Measurements from ENCODE around the gene AKR1E2. TPM values are rescaled to one million over a fixed set of nuclear protein-coding genes. Genes with fewer than 3 reads are reported as not detected.

Gene AKR1E2
- total and polyA plus RNA-seq, 4 donors, result 1.5 to 7.5 (median 3.8) TPM

DNA sequence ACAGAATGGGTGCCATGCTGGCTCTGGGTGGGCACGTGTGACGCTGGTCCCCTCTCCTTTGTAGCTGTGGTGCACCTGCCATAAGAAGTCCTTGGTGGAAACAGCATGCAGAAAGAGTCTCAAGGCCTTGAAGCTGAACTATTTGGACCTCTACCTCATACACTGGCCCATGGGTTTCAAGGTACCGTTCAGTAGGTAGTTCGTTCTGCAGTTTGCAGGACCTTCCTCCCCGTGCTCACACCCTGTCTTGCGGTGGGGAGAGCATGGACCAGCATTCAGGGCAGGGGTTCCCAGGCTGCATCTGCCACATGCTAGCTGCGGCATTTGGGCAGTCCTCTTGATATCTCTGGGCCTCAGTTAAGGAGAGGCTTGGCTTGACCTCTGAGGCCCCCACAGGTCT lies 7.3 kb downstream of the AKR1E2 start:
- no peak overlapping the region for H3K4me3 ChIP-seq
- 95% methylated on average over 7 of the region's 7 CpGs for WGBS, 2 donors

GRCh38 chr10:4834898-4835405 lies 8.9 kb downstream of the AKR1E2 start:
- H3K9me3 ChIP-seq (ENCODE audit: control insufficient read depth in 4 of 4, insufficient read depth in 3 of 4, low read length in 3 of 4), result no peaks in the 10 kb centered on the region
- no peak overlapping the region for H3K27ac ChIP-seq (ENCODE audit: low read depth in 1 of 2, low read length in 1 of 2)
- ATAC-seq (ENCODE audit: insufficient read depth, low FRiP score), result no peak
- no peak overlapping the region for H3K9ac ChIP-seq (ENCODE audit: insufficient read depth in 1 of 2, low read length in 2 of 2)
- H3K4me3 ChIP-seq, result no peak overlapping the region
- TF ChIP-seq, protein P1, sequence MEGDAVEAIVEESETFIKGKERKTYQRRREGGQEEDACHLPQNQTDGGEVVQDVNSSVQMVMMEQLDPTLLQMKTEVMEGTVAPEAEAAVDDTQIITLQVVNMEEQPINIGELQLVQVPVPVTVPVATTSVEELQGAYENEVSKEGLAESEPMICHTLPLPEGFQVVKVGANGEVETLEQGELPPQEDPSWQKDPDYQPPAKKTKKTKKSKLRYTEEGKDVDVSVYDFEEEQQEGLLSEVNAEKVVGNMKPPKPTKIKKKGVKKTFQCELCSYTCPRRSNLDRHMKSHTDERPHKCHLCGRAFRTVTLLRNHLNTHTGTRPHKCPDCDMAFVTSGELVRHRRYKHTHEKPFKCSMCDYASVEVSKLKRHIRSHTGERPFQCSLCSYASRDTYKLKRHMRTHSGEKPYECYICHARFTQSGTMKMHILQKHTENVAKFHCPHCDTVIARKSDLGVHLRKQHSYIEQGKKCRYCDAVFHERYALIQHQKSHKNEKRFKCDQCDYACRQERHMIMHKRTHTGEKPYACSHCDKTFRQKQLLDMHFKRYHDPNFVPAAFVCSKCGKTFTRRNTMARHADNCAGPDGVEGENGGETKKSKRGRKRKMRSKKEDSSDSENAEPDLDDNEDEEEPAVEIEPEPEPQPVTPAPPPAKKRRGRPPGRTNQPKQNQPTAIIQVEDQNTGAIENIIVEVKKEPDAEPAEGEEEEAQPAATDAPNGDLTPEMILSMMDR (IDR thresholded peaks at IDR 0.05; ENCODE audit: control extremely low read depth, extremely low read depth), result no peak
- H3K27me3 ChIP-seq (ENCODE audit: control insufficient read depth in 3 of 3, insufficient read depth in 3 of 3, low read length in 2 of 3), result no peaks in the 10 kb centered on the region
- no peaks in the 10 kb centered on the region for H3K4me1 ChIP-seq (ENCODE audit: control insufficient read depth in 5 of 5, insufficient read depth in 5 of 5, low read length in 5 of 5)
- H3K36me3 ChIP-seq (ENCODE audit: control insufficient read depth in 4 of 4, insufficient read depth in 4 of 4, low read length in 4 of 4), result peaks cover 0 to 16% (median 4%) of the 10 kb centered on the region in 4 donors
- DNase-seq, result no peak
- WGBS, 2 donors, result 92% methylated on average over 4 of the region's 4 CpGs

More for the DNA sequence above, 7.3 kb downstream of the AKR1E2 start:
- DNase-seq (no peak), ATAC-seq (ENCODE audit: insufficient read depth, low FRiP score) (no peak)
- Histone ChIP-seq H3K27ac (ENCODE audit: low read depth in 1 of 2, low read length in 1 of 2) (no peak overlapping the region), H3K27me3 (ENCODE audit: control insufficient read depth in 3 of 3, insufficient read depth in 3 of 3, low read length in 2 of 3) (no peaks in the 10 kb centered on the region), H3K36me3 (ENCODE audit: control insufficient read depth in 4 of 4, insufficient read depth in 4 of 4, low read length in 4 of 4) (peaks cover 0 to 16% (median 4%) of the 10 kb centered on the region in 4 donors), H3K4me1 (ENCODE audit: control insufficient read depth in 5 of 5, insufficient read depth in 5 of 5, low read length in 5 of 5) (no peaks in the 10 kb centered on the region), H3K9ac (ENCODE audit: insufficient read depth in 1 of 2, low read length in 2 of 2) (no peak overlapping the region), H3K9me3 (ENCODE audit: control insufficient read depth in 4 of 4, insufficient read depth in 3 of 4, low read length in 3 of 4) (no peaks in the 10 kb centered on the region)
- TF ChIP-seq, protein P1 (IDR thresholded peaks at IDR 0.05; ENCODE audit: control extremely low read depth, extremely low read depth), result no peak

- no peak for ATAC-seq (ENCODE audit: insufficient read depth, low FRiP score)
These were observed 9.5 kb downstream of the AKR1E2 start for GRCh38 chr10:4835494-4835918.

More at GRCh38 chr10:4835494-4835918, 9.5 kb downstream of the AKR1E2 start:
- Histone ChIP-seq H3K9ac (ENCODE audit: insufficient read depth in 1 of 2, low read length in 2 of 2) (no peak overlapping the region), H3K27ac (ENCODE audit: low read depth in 1 of 2, low read length in 1 of 2) (no peak overlapping the region), H3K9me3 (ENCODE audit: control insufficient read depth in 4 of 4, insufficient read depth in 3 of 4, low read length in 3 of 4) (no peaks in the 10 kb centered on the region), H3K27me3 (ENCODE audit: control insufficient read depth in 3 of 3, insufficient read depth in 3 of 3, low read length in 2 of 3) (no peaks in the 10 kb centered on the region), H3K36me3 (ENCODE audit: control insufficient read depth in 4 of 4, insufficient read depth in 4 of 4, low read length in 4 of 4) (peaks cover 0 to 16% (median 4%) of the 10 kb centered on the region in 4 donors), H3K4me3 (no peak overlapping the region), H3K4me1 (ENCODE audit: control insufficient read depth in 5 of 5, insufficient read depth in 5 of 5, low read length in 5 of 5) (no peaks in the 10 kb centered on the region)
- no peak for DNase-seq
- WGBS, 2 donors, result 72 to 76% methylated on average over 5 of the region's 5 CpGs
- TF ChIP-seq, protein P1 (IDR thresholded peaks at IDR 0.05; ENCODE audit: control extremely low read depth, extremely low read depth), result no peak

All from lung (tissue), 12 donors.